ENCODE results near the gene CTDSP1.

DNA sequence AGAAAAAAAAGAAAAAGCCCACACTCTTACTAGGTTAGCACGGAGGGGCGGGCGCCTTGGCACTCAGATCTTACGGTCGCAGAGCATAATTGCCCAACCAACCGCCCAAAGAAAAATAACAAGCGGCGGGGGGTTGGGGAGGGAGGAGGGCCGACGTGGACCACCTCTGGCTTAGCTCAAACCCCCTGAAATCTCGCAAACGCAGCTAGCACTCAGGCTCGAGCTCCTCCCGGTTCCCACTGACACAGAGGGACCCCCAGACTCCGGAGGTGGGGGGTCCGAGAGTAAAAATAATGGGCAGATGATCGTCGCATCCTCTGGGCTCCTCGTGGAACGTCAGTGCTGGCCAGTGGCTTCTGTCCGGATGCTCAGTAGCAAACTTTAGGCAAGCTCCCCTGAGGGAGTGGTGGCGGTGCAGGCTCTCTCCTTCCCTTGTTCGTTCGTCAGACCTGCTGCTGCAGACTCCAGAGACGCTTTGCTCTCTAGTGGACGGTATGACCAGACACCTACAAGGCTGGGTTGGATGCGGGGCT, 31.0 kb upstream of the CTDSP1 start:
- TF ChIP-seq, protein P1, sequence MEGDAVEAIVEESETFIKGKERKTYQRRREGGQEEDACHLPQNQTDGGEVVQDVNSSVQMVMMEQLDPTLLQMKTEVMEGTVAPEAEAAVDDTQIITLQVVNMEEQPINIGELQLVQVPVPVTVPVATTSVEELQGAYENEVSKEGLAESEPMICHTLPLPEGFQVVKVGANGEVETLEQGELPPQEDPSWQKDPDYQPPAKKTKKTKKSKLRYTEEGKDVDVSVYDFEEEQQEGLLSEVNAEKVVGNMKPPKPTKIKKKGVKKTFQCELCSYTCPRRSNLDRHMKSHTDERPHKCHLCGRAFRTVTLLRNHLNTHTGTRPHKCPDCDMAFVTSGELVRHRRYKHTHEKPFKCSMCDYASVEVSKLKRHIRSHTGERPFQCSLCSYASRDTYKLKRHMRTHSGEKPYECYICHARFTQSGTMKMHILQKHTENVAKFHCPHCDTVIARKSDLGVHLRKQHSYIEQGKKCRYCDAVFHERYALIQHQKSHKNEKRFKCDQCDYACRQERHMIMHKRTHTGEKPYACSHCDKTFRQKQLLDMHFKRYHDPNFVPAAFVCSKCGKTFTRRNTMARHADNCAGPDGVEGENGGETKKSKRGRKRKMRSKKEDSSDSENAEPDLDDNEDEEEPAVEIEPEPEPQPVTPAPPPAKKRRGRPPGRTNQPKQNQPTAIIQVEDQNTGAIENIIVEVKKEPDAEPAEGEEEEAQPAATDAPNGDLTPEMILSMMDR (IDR thresholded peaks at IDR 0.05) = no peak
- no peak for TF ChIP-seq ZFX (IDR thresholded peaks at IDR 0.05; ENCODE audit: borderline replicate concordance)

All from 22Rv1 (cell line).